ENCODE data around the gene SLK. TPM values are rescaled to one million over a fixed set of nuclear protein-coding genes. Genes with fewer than 3 reads are reported as not detected.

SLK gene
- total and polyA plus RNA-seq, 2 of the 13 experiments (the other 11 are each of a cell fraction or from before 2014, with no cell fraction given), result 3.4 to 22.8 TPM

DNA sequence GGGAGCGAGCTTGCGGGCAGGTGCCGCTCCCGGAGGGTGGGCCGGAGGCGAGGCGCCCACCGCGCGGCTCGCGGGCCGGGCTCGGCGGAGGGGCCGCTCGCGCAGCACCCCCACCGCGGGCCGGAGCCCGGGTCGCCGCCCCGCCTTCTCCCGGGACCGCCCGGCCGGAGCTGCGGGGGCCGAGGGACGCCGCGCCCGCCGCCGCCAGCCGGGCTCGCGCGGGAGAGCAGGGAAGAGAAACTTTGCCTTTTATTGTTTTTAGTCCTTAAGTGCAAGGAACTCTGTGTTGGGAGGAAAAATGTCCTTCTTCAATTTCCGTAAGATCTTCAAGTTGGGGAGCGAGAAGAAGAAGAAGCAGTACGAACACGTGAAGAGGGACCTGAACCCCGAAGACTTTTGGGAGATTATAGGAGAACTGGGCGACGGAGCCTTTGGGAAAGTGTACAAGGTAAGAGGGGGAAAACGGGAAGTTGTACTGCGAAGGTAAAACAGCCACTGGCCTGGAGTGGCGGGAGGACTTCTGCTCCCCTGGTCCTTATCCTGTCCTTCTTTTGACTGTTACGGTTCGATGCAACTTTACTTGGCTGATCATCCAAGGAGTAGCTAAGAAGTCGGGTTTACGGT, 620 bp downstream of the SLK start (continued):
- TF ChIP-seq ZNF292 (CRISPR knock-in tag; IDR thresholded peaks at IDR 0.05; ENCODE audit: borderline replicate concordance, low read depth), result no peak
- no peak for TF ChIP-seq HDAC2 (CRISPR knock-in tag; IDR thresholded peaks at IDR 0.05)
- TF ChIP-seq ZFY (CRISPR knock-in tag; IDR thresholded peaks at IDR 0.05), result peak; percentile 31
- TF ChIP-seq ASH2L (IDR thresholded peaks at IDR 0.05; ENCODE audit: insufficient read length, low read depth, low read length), result peak; percentile 13
- no peak for TF ChIP-seq KDM4B (CRISPR knock-in tag; IDR thresholded peaks at IDR 0.05)
- TF ChIP-seq ZNF564 (CRISPR knock-in tag; IDR thresholded peaks at IDR 0.05), result no peak
- TF ChIP-seq ZNF205 (CRISPR knock-in tag; IDR thresholded peaks at IDR 0.05), result no peak
- no peak for TF ChIP-seq SKI (IDR thresholded peaks at IDR 0.05; ENCODE audit: partially characterized antibody)
- TF ChIP-seq, protein P1, sequence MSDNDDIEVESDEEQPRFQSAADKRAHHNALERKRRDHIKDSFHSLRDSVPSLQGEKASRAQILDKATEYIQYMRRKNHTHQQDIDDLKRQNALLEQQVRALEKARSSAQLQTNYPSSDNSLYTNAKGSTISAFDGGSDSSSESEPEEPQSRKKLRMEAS (IDR thresholded peaks at IDR 0.05), result 0 out of 2 replicates have a peak, but pooled peaks have one; percentile 15
- TF ChIP-seq HNF1B (CRISPR knock-in tag; IDR thresholded peaks at IDR 0.05), result peak; percentile 37; the same call in 1 of the 2 replicates
- no peak for TF ChIP-seq NR2F6 (IDR thresholded peaks at IDR 0.05)
- TF ChIP-seq NR2F6 (CRISPR knock-in tag; IDR thresholded peaks at IDR 0.05), result no peak
- TF ChIP-seq ZNF670 (CRISPR knock-in tag; IDR thresholded peaks at IDR 0.05; ENCODE audit: borderline replicate concordance), result no peak
- no peak for TF ChIP-seq YY1 (IDR thresholded peaks at IDR 0.05; ENCODE audit: insufficient read depth, insufficient replicate concordance, low read depth, low read length)
- TF ChIP-seq DZIP1 (CRISPR knock-in tag; IDR thresholded peaks at IDR 0.05), result no peak
- no peak for TF ChIP-seq ZNF597 (CRISPR knock-in tag; IDR thresholded peaks at IDR 0.05)
- no peak for TF ChIP-seq CREM (IDR thresholded peaks at IDR 0.05)
- no peak for TF ChIP-seq CREM (CRISPR knock-in tag; IDR thresholded peaks at IDR 0.05)
- no peak for TF ChIP-seq ZNF558 (CRISPR knock-in tag; IDR thresholded peaks at IDR 0.05; ENCODE audit: borderline replicate concordance)
- no peak for TF ChIP-seq ZNF577 (CRISPR knock-in tag; IDR thresholded peaks at IDR 0.05; ENCODE audit: borderline replicate concordance, low read depth)
- no peak for TF ChIP-seq ZNF709 (CRISPR knock-in tag; IDR thresholded peaks at IDR 0.05)

Measured in HepG2 (cell line).